GM19099 (cell line): ENCODE results near the gene RFX3.

ENCODE experiments used
- POLR2A ChIP-seq: IDR thresholded peaks from 3 replicates; pipeline ENCODE4 v1.6.1; 2011; ENCODE audit warnings: low read depth; ENCODE audit not compliant: insufficient read length; ENCODE audit errors: extremely low read depth

The RFX3 gene

DNA sequence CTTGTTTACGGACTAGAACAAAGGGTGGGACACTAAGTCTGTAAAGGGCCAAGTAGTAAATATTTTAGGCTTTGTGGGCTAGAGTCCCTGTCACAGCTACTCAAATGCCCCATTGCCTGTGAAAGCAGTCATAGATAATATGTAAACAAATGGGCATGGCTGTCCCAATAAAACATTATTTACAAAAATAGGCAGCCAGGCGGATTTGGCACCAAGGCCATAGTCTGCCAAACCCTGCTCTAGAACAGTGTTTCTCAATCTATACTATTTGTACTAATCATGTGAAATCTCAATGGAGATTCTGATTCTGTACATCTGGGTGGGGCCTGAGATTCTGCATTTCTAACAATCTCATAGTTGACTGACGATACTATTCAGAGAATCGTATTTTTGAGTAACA is 92.0 kb downstream of the RFX3 start:
- TF ChIP-seq POLR2A = no peak

DNA sequence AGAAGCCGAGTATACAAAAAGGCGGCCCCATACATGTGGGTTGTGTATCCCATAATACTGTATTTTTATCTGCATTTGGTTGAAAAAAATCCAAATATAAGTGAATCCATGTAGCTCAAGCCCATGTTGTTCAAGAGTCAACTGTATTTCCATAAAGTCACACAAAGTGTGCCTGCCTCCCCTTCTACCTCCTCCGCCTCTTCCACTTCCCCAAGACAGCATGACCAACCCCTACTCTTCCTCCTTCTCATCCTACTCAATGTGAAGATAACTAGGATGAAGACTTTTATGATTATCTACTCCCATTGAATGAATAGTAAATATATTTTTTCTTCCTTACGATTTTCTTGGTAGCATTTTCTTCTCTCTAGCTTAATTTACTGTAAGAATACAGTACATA is 92.7 kb downstream of the RFX3 start:
- no peak for TF ChIP-seq POLR2A

DNA sequence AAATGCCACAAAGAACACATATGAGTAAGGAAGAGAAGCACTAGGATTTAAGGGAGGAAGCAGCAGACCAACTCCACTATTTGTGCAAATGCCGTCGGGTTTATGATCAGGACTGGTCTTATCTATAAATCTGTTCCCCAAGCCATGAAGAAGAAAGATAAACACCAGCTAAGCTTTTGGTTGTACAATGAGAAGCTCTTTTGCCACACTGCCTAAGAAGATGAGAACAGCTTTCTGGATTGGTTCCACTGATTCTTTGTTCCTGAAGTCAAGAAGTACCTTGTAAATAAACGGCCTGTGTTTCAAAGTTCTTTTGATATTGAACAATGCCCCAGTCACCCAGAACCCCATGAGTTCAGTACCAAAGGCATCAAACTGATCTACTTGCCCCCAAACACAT is 93.9 kb downstream of the RFX3 start:
- TF ChIP-seq POLR2A = no peak

DNA sequence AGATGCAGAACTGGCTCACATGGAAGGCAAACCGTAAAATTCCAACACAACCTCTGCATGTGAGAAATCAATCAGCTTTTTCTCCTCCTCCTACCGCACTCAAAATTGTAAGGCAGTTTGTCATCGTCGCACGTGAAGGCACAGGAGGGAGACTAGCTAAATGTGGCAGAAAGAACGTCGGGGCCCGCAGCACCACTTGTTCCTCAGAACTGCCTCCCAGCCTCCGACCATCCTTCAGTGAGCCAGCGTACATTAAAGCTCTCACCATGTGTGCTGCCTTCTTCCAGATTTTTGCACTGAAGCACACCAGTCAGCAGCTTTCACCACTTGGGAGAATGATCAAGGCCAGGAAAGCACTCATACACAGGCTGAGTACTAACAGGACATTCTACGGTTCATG is 105.9 kb downstream of the RFX3 start:
- no peak for TF ChIP-seq POLR2A

GRCh38 chr9:3415906-3416305 is 109.9 kb downstream of the RFX3 start:
- no peak for TF ChIP-seq POLR2A

GRCh38 chr9:3413984-3414383 is 111.8 kb downstream of the RFX3 start:
- no peak for TF ChIP-seq POLR2A

- no peak for TF ChIP-seq POLR2A
Measured at GRCh38 chr9:3410461-3410860, 115.3 kb downstream of the RFX3 start.

DNA sequence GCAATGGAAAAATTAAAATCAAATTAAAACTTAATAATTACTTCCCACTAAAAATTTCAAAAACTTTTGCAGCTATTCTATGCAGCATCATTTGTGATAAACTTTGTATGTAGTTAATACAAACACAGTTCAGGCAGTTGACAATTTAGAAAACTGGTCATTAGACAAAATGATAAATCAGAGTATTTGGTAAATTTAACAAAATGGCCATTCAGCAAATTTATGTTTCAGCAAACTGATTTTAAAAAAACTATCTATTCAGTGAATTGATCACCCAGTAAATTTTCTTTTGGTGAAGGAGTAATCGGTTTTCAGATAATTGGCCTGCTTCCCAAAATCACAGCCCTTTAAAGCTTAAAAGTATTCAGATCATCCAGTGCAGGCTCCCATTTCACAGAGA is 116.3 kb downstream of the RFX3 start:
- TF ChIP-seq POLR2A = no peak

DNA sequence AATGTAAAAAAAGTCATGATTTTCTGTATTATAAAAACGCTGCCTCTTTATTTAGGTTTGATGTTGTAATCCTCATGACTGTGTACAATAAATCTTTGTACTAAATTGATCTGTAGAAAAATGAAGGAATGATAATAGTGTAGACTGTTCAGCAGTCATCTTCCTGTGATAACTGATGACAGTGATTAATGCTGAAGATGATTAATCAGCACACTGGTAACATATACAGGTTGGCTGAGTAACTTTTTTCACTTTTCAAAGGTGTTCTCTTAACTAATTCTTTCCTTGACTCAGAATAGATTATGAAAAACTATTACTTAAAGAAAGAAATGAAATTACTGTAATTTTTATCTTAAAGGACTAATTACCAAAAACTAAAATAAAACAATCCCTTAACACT is 122.5 kb downstream of the RFX3 start:
- no peak for TF ChIP-seq POLR2A

DNA sequence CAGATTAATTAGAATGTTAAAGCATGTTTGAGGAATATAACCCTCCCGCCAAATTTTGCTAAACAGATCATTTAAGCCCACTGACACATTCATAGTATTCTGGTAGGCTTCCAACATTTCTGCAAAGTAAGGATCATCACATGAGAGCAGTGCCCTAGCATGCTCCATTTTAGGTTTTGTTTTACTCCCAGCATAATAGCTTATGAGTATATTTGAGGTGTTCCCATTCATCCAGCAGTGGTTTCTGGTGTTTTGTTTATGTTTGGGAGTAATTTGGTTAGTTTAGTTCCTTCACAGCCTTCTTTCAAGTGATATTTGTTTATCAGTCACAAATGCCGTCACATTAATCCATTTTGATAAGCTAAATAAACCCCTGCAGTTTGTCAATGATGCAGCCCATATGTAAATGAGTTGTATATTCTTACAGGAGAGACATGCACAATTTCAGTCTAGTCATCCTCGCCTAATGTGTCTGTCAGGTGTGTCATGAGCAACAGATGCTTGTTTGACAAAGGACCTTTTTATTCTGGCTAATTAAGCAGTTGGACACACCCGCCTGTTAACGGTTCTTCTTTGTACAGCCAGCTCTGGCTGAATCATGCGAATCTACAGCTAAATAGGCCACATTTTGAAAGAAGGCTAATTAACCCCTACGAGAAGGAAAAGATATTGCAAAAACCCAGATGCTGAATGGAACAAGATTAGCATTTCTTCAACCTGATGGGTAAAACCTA is 124.4 kb downstream of the RFX3 start:
- no peak for TF ChIP-seq POLR2A

- no peak for TF ChIP-seq POLR2A
Measured at GRCh38 chr9:3398232-3398648, 127.6 kb downstream of the RFX3 start.

GRCh38 chr9:3397766-3398165 is 128.0 kb downstream of the RFX3 start:
- TF ChIP-seq POLR2A = no peak

DNA sequence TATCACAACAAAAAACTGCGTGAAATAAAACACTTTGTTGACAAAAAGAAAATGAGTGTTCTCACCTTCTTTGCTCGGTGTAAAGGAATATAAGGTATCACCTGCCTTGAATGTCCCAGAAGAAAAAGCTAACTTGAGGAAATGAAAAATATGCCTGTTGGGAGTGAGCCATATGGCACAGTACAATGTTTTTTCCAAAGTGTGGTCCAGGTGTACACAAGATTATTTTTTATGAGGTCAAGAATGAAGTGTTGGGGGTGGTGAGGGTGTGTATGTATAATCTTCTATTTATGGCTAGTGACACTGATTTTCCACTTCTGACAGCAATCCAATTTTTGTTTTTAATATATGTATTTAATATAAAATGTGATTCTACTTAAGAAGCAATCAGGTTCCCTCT is 134.4 kb downstream of the RFX3 start:
- TF ChIP-seq POLR2A = no peak

GRCh38 chr9:3386753-3387152 is 139.0 kb downstream of the RFX3 start:
- no peak for TF ChIP-seq POLR2A

GRCh38 chr9:3385871-3386270 is 139.9 kb downstream of the RFX3 start:
- no peak for TF ChIP-seq POLR2A

DNA sequence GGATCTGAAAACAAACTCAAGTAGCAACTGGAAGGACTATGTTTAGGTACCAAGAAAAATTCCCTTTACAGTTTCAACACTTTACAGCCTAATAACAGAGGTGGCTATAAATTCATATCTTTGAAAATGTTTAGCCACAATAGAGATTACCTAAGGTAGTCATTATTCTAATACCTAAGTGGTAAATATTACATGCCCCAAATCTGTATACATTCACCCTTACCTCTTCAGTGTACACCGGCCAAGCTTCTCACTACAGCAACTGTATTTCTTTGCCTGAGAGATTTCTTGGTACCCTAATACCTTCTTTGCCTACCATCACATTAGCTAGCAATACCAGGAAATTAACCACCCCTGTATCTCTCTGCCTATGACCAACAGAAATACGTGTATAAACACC is 154.0 kb downstream of the RFX3 start:
- TF ChIP-seq POLR2A = no peak

GRCh38 chr9:3370715-3371114 is 155.1 kb downstream of the RFX3 start:
- no peak for TF ChIP-seq POLR2A
